ENCODE measurements around the gene MLC1.

Gene MLC1

GRCh38 chr22:50101870-50102565 is 16.8 kb upstream of the MLC1 start:
- TF ChIP-seq, protein P1, sequence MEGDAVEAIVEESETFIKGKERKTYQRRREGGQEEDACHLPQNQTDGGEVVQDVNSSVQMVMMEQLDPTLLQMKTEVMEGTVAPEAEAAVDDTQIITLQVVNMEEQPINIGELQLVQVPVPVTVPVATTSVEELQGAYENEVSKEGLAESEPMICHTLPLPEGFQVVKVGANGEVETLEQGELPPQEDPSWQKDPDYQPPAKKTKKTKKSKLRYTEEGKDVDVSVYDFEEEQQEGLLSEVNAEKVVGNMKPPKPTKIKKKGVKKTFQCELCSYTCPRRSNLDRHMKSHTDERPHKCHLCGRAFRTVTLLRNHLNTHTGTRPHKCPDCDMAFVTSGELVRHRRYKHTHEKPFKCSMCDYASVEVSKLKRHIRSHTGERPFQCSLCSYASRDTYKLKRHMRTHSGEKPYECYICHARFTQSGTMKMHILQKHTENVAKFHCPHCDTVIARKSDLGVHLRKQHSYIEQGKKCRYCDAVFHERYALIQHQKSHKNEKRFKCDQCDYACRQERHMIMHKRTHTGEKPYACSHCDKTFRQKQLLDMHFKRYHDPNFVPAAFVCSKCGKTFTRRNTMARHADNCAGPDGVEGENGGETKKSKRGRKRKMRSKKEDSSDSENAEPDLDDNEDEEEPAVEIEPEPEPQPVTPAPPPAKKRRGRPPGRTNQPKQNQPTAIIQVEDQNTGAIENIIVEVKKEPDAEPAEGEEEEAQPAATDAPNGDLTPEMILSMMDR (IDR thresholded peaks at IDR 0.05): no peak
- Histone ChIP-seq H3K27me3 (no peaks in the 10 kb centered on the region), H3K36me3 (no peaks in the 10 kb centered on the region), H3K27ac (peak overlapping the region; percentile 7), H3K4me3 (ENCODE audit: low read depth in 1 of 2, low read length in 1 of 2) (no peak overlapping the region), H3K9me3 (no peaks in the 10 kb centered on the region), H3K4me1 (ENCODE audit: control insufficient read depth in 1 of 2, insufficient read depth in 1 of 2, low read depth in 1 of 2, low read length in 1 of 2) (peaks cover 25 to 27% of the 10 kb centered on the region in 2 experiments)

DNA sequence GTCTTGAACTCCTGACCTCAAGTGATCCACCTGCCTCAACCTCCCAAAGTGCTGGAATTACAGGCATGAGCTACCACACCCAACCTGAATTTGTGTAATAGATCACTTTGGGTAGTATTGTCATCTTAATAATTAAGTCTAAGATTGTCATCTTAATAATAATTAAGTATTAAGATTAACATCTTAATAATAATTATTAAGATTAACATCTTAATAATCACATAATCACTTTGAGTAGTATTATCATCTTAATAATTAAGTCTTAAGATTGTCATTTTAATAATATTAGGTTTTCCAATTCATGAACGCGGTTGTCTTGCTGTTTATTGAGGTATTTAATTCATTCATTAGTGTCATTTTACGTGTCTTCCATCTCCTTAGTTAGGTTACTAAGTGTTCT is 12.8 kb upstream of the MLC1 start:
- Histone ChIP-seq H3K9me3 (no peaks in the 10 kb centered on the region), H3K27me3 (no peaks in the 10 kb centered on the region), H3K36me3 (no peaks in the 10 kb centered on the region), H3K27ac (no peak overlapping the region), H3K4me3 (ENCODE audit: low read depth in 1 of 2, low read length in 1 of 2) (no peak overlapping the region), H3K4me1 (ENCODE audit: control insufficient read depth in 1 of 2, insufficient read depth in 1 of 2, low read depth in 1 of 2, low read length in 1 of 2) (peaks cover 20 to 21% of the 10 kb centered on the region in 2 experiments)
- TF ChIP-seq, protein P1 (IDR thresholded peaks at IDR 0.05): no peak

DNA sequence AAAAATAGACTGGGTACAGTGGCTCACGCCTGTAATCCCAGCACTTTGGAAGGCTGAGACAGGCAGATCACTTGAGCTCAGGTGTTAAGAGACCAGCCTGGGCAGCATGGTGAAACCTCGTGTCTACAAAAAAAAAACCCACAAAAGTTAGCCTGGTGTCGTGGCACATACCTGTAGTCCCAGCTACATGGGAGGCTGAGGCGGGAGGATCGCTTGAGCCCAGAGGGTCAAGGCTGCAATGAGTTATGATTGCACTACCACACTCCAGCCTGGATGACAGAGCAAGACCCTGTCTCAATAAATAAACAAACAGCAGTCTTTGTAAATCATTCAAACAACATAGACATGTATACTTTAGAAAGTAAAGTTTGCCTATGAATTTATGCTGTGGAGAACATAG is 7.1 kb upstream of the MLC1 start:
- Histone ChIP-seq H3K4me3 (ENCODE audit: low read depth in 1 of 2, low read length in 1 of 2) (no peak overlapping the region), H3K27ac (no peak overlapping the region), H3K4me1 (ENCODE audit: control insufficient read depth in 1 of 2, insufficient read depth in 1 of 2, low read depth in 1 of 2, low read length in 1 of 2) (no peaks in the 10 kb centered on the region), H3K36me3 (no peaks in the 10 kb centered on the region), H3K27me3 (no peaks in the 10 kb centered on the region), H3K9me3 (peaks cover 3% of the 10 kb centered on the region)
- TF ChIP-seq, protein P1 (IDR thresholded peaks at IDR 0.05): no peak

GRCh38 chr22:50091092-50091768 is 6.0 kb upstream of the MLC1 start:
- TF ChIP-seq, protein P1 (IDR thresholded peaks at IDR 0.05): no peak
- H3K36me3 ChIP-seq: no peaks in the 10 kb centered on the region
- H3K9me3 ChIP-seq: peaks cover 11% of the 10 kb centered on the region
- no peaks in the 10 kb centered on the region for H3K27me3 ChIP-seq
- no peaks in the 10 kb centered on the region for H3K4me1 ChIP-seq (ENCODE audit: control insufficient read depth in 1 of 2, insufficient read depth in 1 of 2, low read depth in 1 of 2, low read length in 1 of 2)
- H3K4me3 ChIP-seq (ENCODE audit: low read depth in 1 of 2, low read length in 1 of 2): no peak overlapping the region
- H3K27ac ChIP-seq: no peak overlapping the region

DNA sequence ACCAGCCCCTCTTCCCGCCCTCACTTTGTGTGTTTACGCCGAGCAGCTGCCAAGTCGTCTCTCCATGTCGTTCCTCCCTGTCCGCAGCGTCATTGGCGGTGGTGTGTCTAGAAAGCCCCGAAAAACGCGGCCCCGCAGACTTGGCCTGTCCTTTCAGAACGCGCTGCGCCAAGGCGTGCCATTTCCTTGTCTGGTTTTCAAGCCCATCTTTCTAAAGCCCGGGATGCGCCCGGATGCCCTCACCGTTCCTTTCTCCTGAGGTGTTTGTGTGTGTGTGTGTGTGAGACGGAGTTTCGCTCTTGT is 5.1 kb upstream of the MLC1 start:
- Histone ChIP-seq H3K4me3 (ENCODE audit: low read depth in 1 of 2, low read length in 1 of 2) (peak overlapping the region in 1 of 2 experiments; percentile 35), H3K4me1 (ENCODE audit: control insufficient read depth in 1 of 2, insufficient read depth in 1 of 2, low read depth in 1 of 2, low read length in 1 of 2) (no peaks in the 10 kb centered on the region), H3K27ac (no peak overlapping the region), H3K27me3 (no peaks in the 10 kb centered on the region), H3K9me3 (peaks cover 11% of the 10 kb centered on the region), H3K36me3 (no peaks in the 10 kb centered on the region)
- TF ChIP-seq, protein P1 (IDR thresholded peaks at IDR 0.05): no peak

Measured in neutrophil (primary cell).